ENCODE results near the gene ANK3. TPM values are rescaled to one million over a fixed set of nuclear protein-coding genes. Genes with fewer than 3 reads are reported as not detected.

ANK3 gene
- total RNA-seq, 1 donor from 2014 or later = 35.1 TPM

DNA sequence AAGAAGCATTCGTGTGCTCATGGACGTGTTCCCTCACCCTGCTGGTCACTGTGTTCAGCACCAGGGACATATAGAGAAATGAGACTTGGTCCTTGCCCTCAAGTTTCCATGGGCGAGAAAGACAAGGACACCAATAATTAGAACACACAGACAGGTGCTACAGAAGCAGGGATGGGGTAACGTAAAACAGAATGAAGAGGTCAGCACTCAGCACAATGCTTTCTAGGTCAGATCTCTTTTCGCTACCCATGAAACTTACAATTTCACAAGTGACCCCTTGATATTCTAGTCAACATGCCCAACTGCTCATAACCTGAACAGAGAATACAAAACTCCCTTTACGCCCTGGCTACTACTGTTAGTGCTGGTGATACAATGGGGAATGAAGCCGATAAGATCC lies 6.0 kb upstream of the ANK3 start:
- TF ChIP-seq, protein P1, sequence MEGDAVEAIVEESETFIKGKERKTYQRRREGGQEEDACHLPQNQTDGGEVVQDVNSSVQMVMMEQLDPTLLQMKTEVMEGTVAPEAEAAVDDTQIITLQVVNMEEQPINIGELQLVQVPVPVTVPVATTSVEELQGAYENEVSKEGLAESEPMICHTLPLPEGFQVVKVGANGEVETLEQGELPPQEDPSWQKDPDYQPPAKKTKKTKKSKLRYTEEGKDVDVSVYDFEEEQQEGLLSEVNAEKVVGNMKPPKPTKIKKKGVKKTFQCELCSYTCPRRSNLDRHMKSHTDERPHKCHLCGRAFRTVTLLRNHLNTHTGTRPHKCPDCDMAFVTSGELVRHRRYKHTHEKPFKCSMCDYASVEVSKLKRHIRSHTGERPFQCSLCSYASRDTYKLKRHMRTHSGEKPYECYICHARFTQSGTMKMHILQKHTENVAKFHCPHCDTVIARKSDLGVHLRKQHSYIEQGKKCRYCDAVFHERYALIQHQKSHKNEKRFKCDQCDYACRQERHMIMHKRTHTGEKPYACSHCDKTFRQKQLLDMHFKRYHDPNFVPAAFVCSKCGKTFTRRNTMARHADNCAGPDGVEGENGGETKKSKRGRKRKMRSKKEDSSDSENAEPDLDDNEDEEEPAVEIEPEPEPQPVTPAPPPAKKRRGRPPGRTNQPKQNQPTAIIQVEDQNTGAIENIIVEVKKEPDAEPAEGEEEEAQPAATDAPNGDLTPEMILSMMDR (IDR thresholded peaks at IDR 0.05) = no peak
- Mint-ChIP-seq H3K27ac (ENCODE audit: unreplicated experiment) (no peak overlapping the region), H3K4me1 (ENCODE audit: low read depth) (peaks cover 3% of the 10 kb centered on the region), H3K4me3 (ENCODE audit: unreplicated experiment) (no peak overlapping the region), H3K9me3 (ENCODE audit: low read depth) (no peaks in the 10 kb centered on the region), H3K27me3 (ENCODE audit: low read depth) (no peaks in the 10 kb centered on the region), H3K36me3 (ENCODE audit: low read depth) (no peaks in the 10 kb centered on the region)
- no peak for DNase-seq (ENCODE audit: low spot score)

DNA sequence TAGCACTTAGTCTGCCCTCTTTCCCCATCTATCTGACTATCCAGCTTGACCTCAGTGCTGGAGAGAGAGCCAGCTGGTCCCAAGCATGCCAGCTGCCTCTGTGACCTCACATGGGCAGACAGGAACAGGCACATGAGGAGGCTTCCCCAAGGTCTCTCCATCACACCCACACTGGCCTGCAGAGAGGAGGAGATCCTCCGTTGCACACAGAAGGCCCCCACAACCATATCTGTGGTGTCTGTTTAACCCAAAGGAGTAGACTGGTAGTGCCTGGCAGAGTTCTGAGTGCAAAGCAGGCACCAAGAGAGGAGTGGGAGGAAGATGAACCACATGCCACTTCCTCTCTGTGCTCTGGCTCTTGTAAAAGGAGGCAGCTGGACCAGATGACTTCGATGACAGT lies 4.8 kb upstream of the ANK3 start:
- TF ChIP-seq, protein P1 (IDR thresholded peaks at IDR 0.05) = no peak
- Mint-ChIP-seq H3K27me3 (ENCODE audit: low read depth) (no peaks in the 10 kb centered on the region), H3K27ac (ENCODE audit: unreplicated experiment) (no peak overlapping the region), H3K4me3 (ENCODE audit: unreplicated experiment) (no peak overlapping the region), H3K4me1 (ENCODE audit: low read depth) (peaks cover 7% of the 10 kb centered on the region), H3K36me3 (ENCODE audit: low read depth) (no peaks in the 10 kb centered on the region), H3K9me3 (ENCODE audit: low read depth) (no peaks in the 10 kb centered on the region)
- no peak for DNase-seq (ENCODE audit: low spot score)

DNA sequence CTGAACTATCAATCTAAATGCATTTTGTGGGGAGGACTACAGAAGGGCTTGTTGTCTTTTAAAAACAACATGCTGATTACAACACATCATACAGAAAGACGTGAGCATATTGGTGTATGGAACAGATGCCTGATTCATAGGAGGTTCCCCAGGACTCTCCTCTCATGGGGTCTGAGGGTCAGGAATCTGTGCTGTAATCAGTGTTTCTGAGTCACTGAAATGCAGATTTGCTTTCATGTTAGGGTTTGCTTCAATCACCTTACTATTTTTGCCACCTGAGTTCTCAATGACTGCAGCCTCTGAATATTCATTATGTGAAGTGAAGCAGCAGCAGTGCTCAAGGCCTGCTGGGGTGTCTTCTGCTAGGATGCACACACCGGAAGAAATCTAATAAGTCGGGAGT lies 550 bp upstream of the ANK3 start:
- H3K27me3 Mint-ChIP-seq (ENCODE audit: low read depth) = no peaks in the 10 kb centered on the region
- H3K9me3 Mint-ChIP-seq (ENCODE audit: low read depth) = no peaks in the 10 kb centered on the region
- DNase-seq (ENCODE audit: low spot score) = no peak
- no peak overlapping the region for H3K4me3 Mint-ChIP-seq (ENCODE audit: unreplicated experiment)
- H3K27ac Mint-ChIP-seq (ENCODE audit: unreplicated experiment) = no peak overlapping the region
- H3K4me1 Mint-ChIP-seq (ENCODE audit: low read depth) = peaks cover 30% of the 10 kb centered on the region
- no peaks in the 10 kb centered on the region for H3K36me3 Mint-ChIP-seq (ENCODE audit: low read depth)
- TF ChIP-seq, protein P1 (IDR thresholded peaks at IDR 0.05) = no peak

DNA sequence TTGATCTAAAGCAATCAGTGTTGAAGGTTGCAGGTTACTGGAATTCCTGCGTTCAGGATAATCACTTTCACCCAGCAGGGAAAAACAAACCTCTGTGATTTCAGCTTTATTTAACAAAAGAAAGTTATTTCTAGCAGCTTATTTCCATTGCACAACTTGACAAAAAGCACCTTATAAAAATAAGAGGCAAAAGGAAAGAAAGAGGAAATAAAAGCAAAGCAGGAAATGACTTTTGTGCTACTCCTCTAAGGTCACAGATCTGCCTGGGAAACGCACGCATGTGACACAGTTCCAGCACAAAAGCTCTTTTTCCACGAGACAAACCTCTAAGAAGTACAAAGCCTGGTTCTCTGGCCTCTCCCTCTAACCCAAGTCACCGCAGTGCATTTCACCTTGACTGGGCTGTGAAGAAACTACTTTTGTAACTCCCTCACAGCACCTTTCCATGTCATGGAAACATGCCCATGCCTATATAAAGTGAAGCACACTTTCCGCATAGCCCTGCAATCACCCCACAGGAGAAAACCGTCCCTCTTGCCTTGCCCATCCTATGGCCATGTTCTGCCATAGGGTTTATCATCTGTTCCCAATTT lies 870 bp downstream of the ANK3 start:
- Mint-ChIP-seq H3K9me3 (ENCODE audit: low read depth) (no peaks in the 10 kb centered on the region), H3K4me3 (ENCODE audit: unreplicated experiment) (no peak overlapping the region), H3K4me1 (ENCODE audit: low read depth) (peaks cover 44% of the 10 kb centered on the region), H3K36me3 (ENCODE audit: low read depth) (no peaks in the 10 kb centered on the region), H3K27me3 (ENCODE audit: low read depth) (no peaks in the 10 kb centered on the region), H3K27ac (ENCODE audit: unreplicated experiment) (no peak overlapping the region)
- TF ChIP-seq, protein P1 (IDR thresholded peaks at IDR 0.05) = no peak
- DNase-seq (ENCODE audit: low spot score) = no peak

DNA sequence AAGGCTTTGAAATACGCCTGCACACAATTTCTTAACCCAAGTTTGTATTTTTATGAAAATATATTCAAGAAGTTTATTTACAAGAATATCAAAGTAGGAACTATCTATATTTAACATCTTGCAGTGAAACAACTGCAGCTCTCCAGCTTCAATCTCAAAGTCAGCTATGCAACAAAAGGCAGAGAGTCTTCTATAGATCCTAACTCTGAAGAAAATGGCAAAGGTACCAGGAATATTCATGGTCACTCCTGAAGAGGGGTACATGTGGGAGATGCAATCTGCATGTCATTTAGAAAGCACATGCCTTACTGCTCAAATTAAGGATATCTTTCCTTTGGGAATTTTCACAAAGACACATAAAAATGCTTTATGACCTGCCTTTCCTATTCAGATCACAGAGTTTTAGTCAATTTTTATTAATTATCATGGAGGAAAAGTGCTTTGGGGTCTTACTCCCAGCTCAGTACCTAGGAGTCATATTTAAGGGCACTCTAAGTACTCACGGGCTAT lies 1.5 kb downstream of the ANK3 start:
- H3K27ac Mint-ChIP-seq (ENCODE audit: unreplicated experiment) = no peak overlapping the region
- H3K4me1 Mint-ChIP-seq (ENCODE audit: low read depth) = peaks cover 50% of the 10 kb centered on the region
- no peak for DNase-seq (ENCODE audit: low spot score)
- no peaks in the 10 kb centered on the region for H3K36me3 Mint-ChIP-seq (ENCODE audit: low read depth)
- no peaks in the 10 kb centered on the region for H3K9me3 Mint-ChIP-seq (ENCODE audit: low read depth)
- no peaks in the 10 kb centered on the region for H3K27me3 Mint-ChIP-seq (ENCODE audit: low read depth)
- TF ChIP-seq, protein P1 (IDR thresholded peaks at IDR 0.05) = no peak
- no peak overlapping the region for H3K4me3 Mint-ChIP-seq (ENCODE audit: unreplicated experiment)
